NCI-H2029 (cell line): ENCODE measurements around the gene MRRF.
A peak's percentile ranks its signal among the peaks of the same experiment; 100 is the strongest.
"Not testable (repeated sequence)": the region's sequence is repeated elsewhere in the genome, so short reads cannot be mapped to it uniquely, and the experiment has no call there.

Experiments
- DNase-seq: peaks from one replicate; lab custom pipeline; 2025; lab: John Stamatoyannopoulos, UW

The MRRF gene

DNA sequence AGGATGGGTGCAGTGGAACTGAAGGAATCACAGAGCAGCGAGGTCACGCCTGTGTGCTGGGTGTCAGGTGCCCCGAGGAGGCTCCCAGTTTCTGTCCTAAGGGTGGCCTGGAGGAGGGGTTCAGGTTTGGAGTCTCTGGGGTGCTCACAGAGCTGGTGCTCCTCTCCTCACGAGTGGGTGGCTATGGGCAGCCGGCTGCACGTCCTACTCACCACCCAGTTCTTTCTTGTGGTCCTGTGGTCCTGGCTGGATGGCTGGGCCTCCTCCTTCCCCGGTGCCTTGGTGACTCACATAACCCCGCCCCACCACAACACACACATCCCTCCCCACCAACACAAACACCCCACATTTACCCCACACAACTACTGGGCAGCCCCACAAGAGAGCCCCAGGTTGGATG, 96.2 kb downstream of the MRRF start:
- no peak for DNase-seq

DNA sequence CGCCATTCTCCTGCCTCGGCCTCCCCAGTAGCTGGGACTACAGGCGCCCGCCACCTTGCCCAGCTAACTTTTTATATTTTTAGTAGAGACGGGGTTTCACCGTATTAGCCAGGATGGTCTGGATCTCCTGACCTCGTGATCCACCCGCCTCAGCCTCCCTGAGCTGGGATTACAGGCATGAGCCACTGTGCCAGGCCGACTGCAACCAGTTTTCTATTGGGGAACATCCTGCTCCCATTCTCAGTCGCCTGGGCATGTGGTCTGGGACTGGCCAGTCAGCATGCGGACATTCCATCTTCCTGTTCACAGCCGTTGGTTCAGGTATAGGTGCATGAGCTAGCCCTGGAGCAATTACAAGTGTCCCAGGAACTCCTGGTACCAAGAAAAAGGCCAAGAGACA, 98.4 kb downstream of the MRRF start:
- DNase-seq = not testable (repeated sequence)

DNA sequence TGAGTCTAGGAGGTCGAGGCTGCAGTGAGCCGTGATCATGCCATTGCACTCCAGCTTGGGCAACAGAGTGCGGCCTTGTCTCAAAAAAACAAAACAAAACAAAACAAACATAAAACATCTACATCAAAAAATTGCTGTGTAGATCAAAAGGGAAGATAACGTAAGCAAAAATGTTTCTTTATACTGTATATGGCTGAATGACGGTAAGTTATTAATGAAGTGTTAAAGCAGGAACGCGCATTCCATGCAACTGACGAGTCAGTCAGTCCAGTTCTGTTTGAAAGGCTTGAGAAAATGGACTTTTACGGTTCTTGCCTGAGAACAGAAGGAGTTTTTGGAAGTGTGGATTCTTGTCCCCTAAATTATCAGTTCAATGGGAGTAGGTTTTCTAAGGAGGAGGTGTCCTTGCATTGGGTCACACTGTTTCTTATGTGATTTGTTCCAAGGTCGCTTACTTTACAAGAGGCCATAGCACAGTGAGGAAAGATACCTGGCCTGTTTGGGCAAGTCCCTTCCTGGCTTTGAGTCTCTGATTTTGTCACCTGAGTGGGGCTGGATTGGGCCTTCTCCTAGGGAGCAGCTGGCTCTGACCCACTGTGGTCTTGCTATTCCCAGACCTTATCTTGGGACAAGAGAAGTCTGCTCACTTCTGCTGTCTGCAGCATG, 99.6 kb downstream of the MRRF start:
- DNase-seq = no peak

DNA sequence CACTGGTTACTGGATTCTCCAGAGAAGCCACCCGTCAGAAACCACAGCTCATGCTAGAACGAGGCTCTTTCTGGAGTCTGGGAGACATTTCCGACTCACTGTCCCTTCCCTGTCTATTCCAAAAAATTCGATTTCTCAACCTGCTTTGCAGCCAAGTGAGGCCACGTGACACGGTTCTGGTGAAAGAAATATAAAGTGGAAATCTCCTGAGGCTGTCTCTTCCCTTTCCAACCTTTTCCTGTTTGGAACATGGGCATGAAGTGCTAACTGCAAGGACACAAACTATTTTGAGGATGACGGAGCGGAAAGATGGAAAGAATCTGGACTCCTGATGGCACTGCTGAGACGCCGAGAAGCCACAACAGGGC, 100.1 kb downstream of the MRRF start:
- no peak for DNase-seq

DNA sequence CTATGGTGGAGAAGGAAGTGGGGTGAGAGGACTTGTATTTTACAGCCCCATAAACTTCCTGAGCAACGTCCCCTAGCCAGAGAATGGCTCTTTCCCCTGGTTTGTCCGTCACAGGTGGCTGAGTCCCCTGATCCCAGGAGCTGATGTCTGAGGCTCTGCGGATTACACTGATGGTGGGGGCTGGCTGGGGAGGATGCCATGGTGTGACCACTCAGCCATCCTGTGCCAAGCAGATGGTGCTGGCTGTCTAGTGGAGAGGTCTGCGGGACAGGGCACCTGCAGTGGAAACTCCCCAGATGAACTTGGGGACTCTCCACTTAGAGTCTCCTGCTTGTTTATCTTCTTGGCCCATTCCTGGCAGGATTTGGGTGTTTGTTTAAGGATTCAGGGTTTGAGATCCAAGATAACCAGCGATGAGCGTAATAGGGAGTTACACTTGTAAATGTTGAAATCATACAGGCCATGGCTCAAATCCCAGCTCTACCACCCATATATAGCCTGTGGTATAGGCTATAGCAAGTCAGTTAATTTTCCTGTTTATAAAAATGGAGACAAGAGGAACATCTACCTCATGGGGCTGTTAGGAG, 101.5 kb downstream of the MRRF start:
- DNase-seq = no peak

DNA sequence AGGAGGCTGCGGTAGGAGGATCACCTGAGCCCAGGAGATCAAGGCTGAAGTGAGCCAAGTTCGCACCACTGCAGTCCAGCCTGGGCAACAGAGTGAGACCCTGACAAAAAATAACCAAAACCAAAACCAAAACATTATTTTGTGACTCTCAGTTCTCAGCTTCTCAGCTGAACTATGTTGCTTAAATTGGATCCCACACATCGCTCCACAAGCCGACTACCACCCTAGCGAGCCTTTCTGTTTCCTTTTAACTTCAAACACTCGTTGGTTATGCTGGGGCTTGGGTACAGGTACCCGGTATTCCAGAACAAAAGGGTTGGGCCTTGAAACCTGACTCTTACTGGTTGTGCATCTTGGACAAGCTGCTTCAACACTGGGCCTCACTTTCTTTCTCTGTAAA, 102.4 kb downstream of the MRRF start:
- DNase-seq = no peak

DNA sequence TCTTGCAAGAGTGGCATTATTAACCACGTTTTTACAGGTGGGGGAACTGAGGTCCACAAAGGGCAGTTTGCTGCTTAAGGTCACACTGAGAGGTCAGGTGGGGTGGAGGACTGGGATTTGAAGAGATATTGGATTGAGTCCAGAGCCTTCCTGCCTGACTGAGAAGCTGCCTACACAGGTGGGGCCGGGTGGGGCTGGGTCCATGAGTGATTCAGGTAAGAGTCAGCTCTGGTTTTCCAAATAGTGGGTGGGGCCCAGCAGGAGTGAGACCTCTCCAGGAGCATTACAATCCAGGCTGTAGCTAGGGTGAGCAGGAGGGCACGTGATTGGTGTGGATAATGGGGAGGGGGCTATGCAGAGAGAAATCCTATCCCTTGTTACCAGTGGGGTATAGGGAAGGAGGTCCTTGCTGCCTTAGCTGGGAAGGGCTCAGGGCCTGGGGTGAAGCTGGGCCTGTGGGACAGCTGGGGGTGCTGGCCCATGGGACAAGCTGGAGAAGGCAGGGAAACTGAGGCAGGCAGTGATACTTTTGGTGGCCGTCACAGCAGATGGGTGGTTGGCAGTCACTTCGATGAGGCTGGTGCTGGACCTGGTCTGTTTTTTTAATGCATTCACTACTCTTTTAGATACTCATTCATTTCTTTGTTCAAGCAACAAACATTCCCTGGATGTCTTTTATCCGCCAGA, 103.2 kb downstream of the MRRF start:
- DNase-seq = no peak

DNA sequence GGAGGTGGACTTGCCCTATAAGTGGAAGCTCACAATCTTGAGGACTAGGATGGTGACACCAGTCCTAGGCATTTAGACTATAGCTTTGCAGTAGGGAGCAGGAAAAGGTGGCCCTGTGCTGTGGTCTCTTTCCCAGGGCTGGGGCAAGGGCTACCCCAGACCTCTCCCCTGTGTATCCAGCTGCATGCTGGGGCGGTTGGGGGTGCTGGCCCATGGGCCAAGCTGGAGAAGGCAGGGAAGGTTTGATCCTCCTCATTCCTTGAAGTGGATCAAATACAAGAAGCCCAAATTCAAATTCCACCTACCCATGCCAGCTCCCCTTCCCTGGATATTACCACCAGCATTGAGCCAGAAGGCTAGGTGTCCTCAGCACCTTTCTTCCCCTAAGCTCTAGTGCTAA, 104.0 kb downstream of the MRRF start:
- no peak for DNase-seq

DNA sequence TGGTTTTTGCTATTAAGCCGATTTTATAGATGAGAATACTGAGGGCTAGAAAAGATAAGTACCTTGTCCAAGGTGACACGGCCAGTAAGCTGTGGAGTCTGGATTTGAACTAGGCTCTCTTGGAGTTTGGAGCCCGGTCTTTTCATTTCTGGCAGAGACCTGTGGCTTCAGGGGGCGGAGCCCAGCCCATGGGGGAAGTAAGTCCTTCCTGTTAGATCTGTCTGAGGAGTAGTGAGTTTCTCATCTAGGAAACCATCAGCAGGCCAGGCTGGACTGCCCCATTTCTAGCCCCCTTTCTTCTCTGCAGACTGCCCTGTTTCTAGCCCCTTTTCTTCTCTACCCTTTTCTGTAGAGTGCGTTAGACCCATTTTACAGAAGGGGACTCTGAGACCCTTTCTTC, 105.6 kb downstream of the MRRF start:
- no peak for DNase-seq

DNA sequence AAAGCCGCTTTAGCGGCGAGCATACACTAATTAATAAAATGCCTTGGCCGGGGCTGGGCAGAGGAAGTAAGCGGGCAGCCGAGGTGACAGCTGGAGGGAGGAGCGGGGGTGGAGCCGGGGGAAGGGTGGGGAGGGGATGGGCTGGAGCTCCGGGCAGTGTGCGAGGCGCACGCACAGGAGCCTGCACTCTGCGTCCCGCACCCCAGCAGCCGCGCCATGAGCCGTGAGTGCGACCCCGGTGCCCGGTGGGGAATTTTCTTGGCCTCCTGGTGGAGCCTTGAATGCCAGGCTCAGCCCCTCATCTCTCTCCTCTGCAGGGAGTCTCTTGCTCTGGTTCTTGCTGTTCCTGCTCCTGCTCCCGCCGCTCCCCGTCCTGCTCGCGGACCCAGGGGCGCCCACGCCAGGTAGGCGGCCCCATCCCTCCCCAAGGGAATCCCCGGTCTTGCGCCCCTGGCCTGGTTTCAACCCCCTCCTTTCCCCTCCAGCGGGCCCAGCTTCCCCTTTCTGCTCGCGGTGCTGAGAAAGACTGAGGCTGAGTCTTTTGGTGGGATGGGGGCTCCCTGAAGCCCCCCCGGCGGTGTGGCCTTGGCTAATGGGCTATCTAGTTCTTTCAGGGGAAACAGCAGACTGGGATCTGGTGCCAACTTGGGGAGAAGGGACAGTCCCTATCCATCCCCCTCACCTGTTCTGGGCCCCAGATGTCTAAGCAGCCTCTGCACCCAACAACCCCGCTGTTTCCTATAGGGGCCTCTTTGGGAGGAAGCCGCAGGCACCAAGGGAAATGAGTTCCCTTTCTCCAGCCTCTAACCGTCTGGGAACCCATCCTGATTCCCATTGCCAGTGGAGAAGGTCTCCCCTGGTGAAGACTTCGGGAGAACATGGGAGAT, 106.4 kb downstream of the MRRF start, which contains the start of gene PTGS1:
Gene PTGS1, plus strand, starts transcription at position 156 of the 887 bp plus-strand sequence. Its CDS starts 61 bp downstream, at position 217.
- DNase-seq = peak; percentile 13

DNA sequence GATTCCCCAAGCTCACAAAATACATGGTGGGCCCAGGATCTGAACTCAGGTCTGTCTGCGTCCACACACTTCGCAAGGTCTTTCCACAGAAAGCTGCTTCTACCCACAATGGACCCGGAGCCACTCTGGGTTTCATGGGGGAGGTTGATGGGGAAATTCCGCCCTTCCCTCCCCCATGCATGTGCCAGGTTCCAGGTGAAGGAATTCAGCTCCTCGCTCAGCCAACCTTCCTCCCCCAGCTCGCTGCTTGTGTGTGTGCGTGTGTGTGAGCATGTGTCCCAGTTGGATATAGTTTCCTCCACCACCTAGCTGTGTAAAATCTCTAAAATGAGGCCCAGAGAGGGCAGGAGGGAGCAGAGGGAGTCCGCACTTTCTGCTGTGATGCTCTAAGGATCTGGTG, 107.2 kb downstream of the MRRF start:
- DNase-seq = no peak

DNA sequence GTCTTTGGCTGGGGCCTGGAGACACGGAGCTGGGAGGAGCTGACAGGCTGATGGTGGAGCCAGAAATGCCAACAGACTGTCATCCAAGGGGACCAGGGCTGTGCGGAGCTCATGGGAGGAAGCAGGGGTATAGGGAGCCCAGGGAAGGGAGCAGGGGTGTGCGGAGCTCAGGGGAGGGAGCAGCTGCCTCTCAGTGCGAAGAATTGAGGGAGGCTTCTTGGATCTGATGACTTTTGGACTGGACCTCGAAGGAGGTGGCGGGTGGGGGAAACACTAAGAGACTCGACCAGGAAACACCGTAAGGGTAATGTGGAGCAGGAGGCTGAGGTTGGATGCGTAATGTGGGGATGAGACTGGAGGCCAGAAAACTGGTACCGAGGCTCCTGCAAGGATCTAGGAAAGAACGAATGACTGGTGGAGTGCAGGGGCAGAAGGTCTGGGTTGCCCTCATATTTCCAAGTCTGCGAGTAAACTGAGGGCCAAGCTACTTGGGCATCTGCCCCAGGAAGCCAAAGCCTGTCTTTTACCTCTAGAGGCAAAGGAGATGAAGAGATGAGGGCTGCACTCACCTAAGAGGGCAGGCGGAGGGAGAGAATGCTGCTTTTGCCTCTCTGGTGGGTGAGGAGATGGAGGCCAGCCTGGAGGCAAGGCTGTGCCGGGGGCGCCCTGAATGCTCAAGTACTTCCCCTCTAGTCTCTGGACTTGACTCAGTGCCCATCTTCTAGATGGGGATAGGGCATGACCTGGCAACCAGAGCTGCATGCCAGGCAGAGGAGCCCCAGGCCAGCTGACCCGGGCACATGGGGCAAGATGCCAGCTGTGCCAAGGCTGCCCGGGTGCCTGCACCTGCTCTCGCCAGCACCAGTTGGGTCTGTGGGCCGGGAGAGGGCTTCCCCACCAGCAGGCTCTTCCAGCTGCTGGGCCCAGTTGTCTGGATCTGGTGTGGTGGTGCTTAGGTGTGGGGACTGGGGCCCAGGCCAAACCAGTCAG, 108.5 kb downstream of the MRRF start:
- DNase-seq = no peak

DNA sequence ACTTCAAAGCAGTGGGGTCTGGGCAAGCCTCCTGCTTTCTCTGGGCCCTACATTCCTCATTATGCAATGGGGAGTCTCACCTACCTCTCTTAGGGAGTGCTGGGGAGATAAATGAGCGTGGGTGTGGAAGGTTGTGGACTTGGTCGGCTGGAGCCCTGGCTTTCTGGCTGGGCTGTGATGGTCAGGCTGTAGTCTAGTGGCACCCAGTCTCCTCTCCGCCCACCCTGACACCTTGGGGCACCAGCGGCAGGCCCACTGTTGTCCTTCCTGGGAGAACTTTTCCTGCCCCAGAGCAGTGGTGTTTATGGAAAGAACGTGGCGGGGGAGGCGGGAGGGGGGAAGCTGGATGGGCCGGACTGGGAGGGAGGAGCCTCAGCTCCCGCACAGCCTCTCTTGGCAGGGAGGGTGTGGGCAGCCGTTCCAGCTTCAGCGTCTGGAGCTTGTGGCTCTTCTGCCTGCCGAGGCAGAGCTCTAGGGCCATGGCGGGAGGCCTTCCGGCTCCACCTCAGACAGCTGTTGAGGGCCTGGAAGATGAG, 110.3 kb downstream of the MRRF start:
- DNase-seq = peak; percentile 38

DNA sequence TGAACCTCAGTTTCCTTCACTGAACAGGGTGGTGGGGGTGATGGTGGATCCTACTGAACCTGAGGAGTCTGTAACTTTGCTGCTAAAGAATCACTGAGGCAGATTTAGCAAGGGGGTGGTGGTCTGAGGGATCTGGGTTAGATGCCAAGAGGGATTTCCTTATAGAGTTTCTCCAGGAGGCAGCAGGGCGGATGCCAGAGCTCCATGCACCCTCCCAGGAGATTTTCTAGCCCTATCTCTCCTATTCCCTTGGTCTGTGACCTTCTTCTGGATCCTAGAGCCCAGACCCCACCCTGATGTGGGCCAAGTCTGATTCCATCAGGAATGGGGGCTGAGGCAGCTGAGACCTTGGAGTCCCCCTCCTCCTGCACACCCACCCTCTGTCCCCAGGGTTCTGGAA, 112.1 kb downstream of the MRRF start:
- DNase-seq = no peak

DNA sequence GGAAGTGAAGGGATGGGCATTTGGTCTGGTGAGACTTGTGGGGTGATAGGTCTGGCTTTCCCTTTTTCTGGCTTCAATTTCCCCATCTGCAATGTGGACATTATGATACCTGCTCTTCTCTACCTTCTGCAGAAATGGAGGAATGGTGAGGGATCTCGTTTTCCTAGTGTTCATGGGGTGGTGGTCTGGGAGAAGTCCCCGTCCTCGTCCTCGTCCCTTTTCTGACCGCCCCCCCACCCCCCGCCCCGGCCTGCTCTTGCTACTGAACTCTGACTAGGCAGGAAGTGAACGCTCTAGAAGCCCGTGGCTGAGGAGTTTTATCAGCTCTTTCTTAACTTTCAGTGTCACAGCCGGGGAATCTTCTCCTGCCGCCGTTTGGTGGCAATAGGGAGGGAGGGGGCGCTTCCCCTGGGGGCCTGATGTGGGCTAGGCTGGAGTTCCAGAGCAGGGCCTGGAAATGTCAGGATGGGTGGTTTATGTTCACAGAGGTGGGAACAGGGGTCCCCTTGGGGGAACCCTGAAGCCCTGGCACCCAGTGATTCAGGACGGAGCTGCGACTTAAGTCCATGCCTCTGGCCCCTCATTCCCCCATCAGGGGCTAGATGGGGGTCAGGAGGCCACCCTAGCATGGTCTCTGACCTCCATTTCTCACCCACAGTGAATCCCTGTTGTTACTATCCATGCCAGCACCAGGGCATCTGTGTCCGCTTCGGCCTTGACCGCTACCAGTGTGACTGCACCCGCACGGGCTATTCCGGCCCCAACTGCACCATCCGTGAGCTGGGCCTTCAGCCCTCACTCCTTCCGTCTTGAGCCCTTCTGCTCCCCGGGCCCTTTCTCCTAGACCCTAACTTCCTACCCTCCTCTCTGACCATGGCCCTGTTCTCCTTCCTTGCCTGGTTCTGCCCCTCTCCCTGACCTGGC, 112.8 kb downstream of the MRRF start:
- DNase-seq = no peak

DNA sequence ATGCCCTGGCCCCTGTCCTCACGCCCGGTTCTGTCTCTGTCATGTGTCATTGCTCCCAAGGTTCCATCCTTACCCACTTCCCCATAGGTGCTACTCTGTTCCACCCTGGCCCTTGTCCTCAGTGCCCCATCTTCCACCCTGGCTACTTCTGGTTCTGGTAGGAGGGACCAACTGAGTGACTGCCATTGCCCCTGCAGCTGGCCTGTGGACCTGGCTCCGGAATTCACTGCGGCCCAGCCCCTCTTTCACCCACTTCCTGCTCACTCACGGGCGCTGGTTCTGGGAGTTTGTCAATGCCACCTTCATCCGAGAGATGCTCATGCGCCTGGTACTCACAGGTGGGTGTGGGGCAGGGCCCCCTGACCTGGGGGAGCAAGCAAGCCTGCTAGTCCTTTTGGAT, 113.6 kb downstream of the MRRF start:
- DNase-seq = no peak

DNA sequence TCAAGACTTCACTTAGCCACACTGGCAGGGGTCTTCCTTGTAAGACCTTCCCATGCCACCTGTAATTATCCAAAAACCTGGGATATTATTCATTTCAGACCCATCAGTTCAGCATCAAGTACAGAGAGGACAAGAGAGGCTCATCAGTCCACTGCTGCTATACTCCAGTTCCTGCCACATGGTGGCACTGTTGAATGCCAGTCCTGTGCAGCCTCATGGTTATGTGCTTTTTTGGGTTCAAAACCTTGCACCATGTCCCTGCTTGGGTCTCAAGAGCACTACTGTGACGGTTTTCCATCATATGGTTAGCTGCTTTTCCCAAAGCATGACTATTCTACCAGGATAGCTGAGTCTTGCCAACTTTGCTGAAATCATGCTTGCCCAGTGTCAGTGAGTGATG, 114.7 kb downstream of the MRRF start:
- DNase-seq = no peak

DNA sequence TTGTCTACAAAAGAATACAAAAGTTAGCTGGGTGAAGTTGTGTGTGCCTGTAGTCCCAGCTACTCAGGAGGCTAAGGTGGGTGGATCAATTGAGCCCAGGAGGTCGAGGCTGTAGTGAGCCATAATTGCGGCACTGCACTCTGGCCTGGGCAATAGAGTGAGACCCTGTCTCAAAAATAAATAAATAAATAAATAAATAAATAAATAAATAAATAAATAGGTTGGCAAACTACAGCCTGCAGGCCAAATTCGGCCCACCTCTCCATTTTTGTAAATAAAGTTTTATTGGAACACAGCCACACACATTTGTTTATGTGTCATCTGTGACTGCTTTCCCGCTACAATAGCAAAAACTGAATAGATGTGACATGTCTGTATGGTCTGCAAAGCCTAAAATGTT, 115.6 kb downstream of the MRRF start:
- no peak for DNase-seq
